DOHH2 (cell line): Measurements from ENCODE around the gene LMOD1.

Experiments used
- CTCF ChIP-seq: fragments of 200-600 bp; sonication (generic); IDR thresholded peaks from one replicate; pipeline ENCODE4 v1.5.1; 2014; ENCODE audit warnings: antibody characterized with exemption, mild to moderate bottlenecking, low read depth, low read length; ENCODE audit not compliant: poor library complexity, severe bottlenecking
- EZH2phosphoT487 ChIP-seq: fragments of 200-600 bp; sonication (generic); IDR thresholded peaks from 2 replicates; pipeline ENCODE4 v1.6.1; 2017; ENCODE audit warnings: borderline replicate concordance, mild to moderate bottlenecking, antibody characterized with exemption, low read length, moderate library complexity, mixed read lengths

GRCh38 chr1:201982082-201982622 lies 35.8 kb upstream of the LMOD1 start:
- no peak for TF ChIP-seq CTCF
- TF ChIP-seq EZH2phosphoT487: no peak
